HepG2 (cell line): Measurements from ENCODE around the gene ABCB6. TPM values are rescaled to one million over a fixed set of nuclear protein-coding genes. Genes with fewer than 3 reads are reported as not detected.
"Not testable (repeated sequence)": the region's sequence is repeated elsewhere in the genome, so short reads cannot be mapped to it uniquely, and the experiment has no call there.

Source experiments
- ATAC-seq: fragments of 200-7000 bp; cut with Tn5 transposase; 3 replicates; pipeline ENCODE4 v1.9.1; 2020; ENCODE audit warnings: mild to moderate bottlenecking, moderate library complexity
- BruUV-seq: library from RNA; stranded (reverse); fragments of 400-500 nt; replicated peaks from 2 replicates; lab custom pipeline; 2021; lab: Mats Ljungman, UMichigan
- CTCF ChIA-PET: fragments of 300-600 bp; formaldehyde crosslinking; extraction: SDS; loops from one replicate; lab custom pipeline; 2021; ENCODE audit warnings: low total read pairs, inconsistent platforms, low intra/inter-chr PET ratio; lab: Yijun Ruan, JAX
- POLR2A ChIA-PET: fragments of 350-600 bp; sonication (Branson Sonifier 250); formaldehyde crosslinking; loops from one replicate; lab custom pipeline; 2020; ENCODE audit warnings: antibody characterized with exemption, inconsistent platforms; lab: Yijun Ruan, JAX
- DNase-seq: peaks from one replicate; pipeline ENCODE4 v3.0.0-alpha.2; 2015; ENCODE audit warnings: low spot score
- FAIRE-seq: peaks from 3 replicates; lab custom pipeline; 2011; peaks lifted over from hg19 to GRCh38; lab: Jason Lieb, UNC
- H2AFZ ChIP-seq: one replicate; pipeline ENCODE4 v1.6.1; 2011; ENCODE audit warnings: low read length, inconsistent platforms
- H3K27ac ChIP-seq: fragments of 300-600 bp; 3 replicates; pipeline ENCODE4 v1.8.0; 2011; ENCODE audit warnings: mixed run types, mild to moderate bottlenecking, mixed read lengths, low read length, inconsistent platforms; ENCODE audit not compliant: insufficient read depth; ENCODE audit errors: extremely low read length
- H3K27me3 ChIP-seq, 2 experiments: fragments of 200-600 bp in 1 of 2; 2 replicates in 1 of 2; 3 replicates in 1 of 2; pipeline versions ENCODE4 v1.6.0 to v1.8.0; 2011; ENCODE audit warnings: low read length in 2 of 2, mild to moderate bottlenecking in 2 of 2, moderate library complexity in 2 of 2, inconsistent platforms in 1 of 2; ENCODE audit not compliant: insufficient read depth in 2 of 2, control insufficient read depth in 1 of 2
- H3K36me3 ChIP-seq, 2 experiments: fragments of 200-600 bp in 1 of 2; replicated peaks in 1 of 2; 2 replicates in 1 of 2; 3 replicates in 1 of 2; pipeline versions ENCODE4 v1.5.1 to v1.8.0; 2011; ENCODE audit warnings: low read length in 2 of 2, inconsistent platforms in 1 of 2; ENCODE audit not compliant: insufficient read depth in 2 of 2, control insufficient read depth in 1 of 2
- H3K4me1 ChIP-seq: 2 replicates; pipeline ENCODE4 v1.5.1; 2012; ENCODE audit warnings: low read length, inconsistent platforms; ENCODE audit not compliant: insufficient read depth
- H3K4me2 ChIP-seq: 2 replicates; pipeline ENCODE4 v1.6.0; 2011; ENCODE audit warnings: low read depth, low read length, inconsistent platforms
- H3K4me3 ChIP-seq, 3 experiments: fragments of 200-600 bp in 1 of 3; sonication (generic), shearing (Covaris generic) in 1 of 3; replicated peaks in 1 of 3; 2 replicates each; pipeline ENCODE4 v1.5.1; 2011 to 2016; ENCODE audit warnings: low read length in 3 of 3, inconsistent platforms in 2 of 3, low read depth in 2 of 3, mild to moderate bottlenecking in 2 of 3, control low read depth in 1 of 3, mixed read lengths in 1 of 3; ENCODE audit not compliant: insufficient read depth in 1 of 3
- H3K79me2 ChIP-seq: one replicate; pipeline ENCODE4 v1.6.1; 2011; ENCODE audit warnings: low read length, inconsistent platforms; ENCODE audit not compliant: insufficient read depth
- H3K9ac ChIP-seq: 2 replicates; pipeline ENCODE4 v1.6.0; 2011; ENCODE audit warnings: mild to moderate bottlenecking, low read depth, low read length, inconsistent platforms; ENCODE audit not compliant: insufficient read depth
- H3K9me3 ChIP-seq: 2 replicates; pipeline ENCODE4 v1.5.1; 2012; ENCODE audit warnings: mild to moderate bottlenecking, low read length
- H4K20me1 ChIP-seq: 2 replicates; pipeline ENCODE4 v1.6.0; 2011; ENCODE audit warnings: inconsistent platforms, mild to moderate bottlenecking, low read length, moderate library complexity; ENCODE audit not compliant: insufficient read depth
- FIP1L1 ChIP-seq: fragments of 200-400 bp; formaldehyde crosslinking; IDR thresholded peaks from 2 replicates; pipeline ENCODE4 v1.6.1; 2018; ENCODE audit warnings: low read depth, mild to moderate bottlenecking, low read length, moderate library complexity, borderline replicate concordance; ENCODE audit not compliant: insufficient read depth
- TCF12 ChIP-seq, 2 experiments: fragments of 450-650 bp in 1 of 2; sonication (generic) in 1 of 2; formaldehyde crosslinking in 1 of 2; IDR thresholded peaks; 2 replicates each; pipeline versions ENCODE4 v1.6.1 to v1.8.0; 2017 to 2022; ENCODE audit warnings: antibody characterized with exemption in 1 of 2, mild to moderate bottlenecking in 1 of 2, missing genetic modification reagents in 1 of 2, moderate library complexity in 1 of 2
- ZHX1 ChIP-seq: sonication (generic); formaldehyde crosslinking; IDR thresholded peaks from 2 replicates; pipeline ENCODE4 v1.8.1; 2022; ENCODE audit warnings: low read depth, mild to moderate bottlenecking, missing genetic modification reagents
- ZNF552 ChIP-seq: sonication (generic); formaldehyde crosslinking; IDR thresholded peaks from 2 replicates; pipeline ENCODE4 v1.9.0; 2022; ENCODE audit warnings: missing genetic modification reagents, mild to moderate bottlenecking, borderline replicate concordance
- WGBS: methylation state at CpG from one replicate; pipeline ENCODE4 v1.1.6; 2017; ENCODE audit warnings: low lambda C conversion rate; 5-methylcytosine and 5-hydroxymethylcytosine counted together
- in situ Hi-C: cut with HindIII; loops from 2 replicates; pipeline ENCODE4 v1.10.0; 2017; ENCODE audit warnings: low pct_unique_long_range_greater_than_20kb; ENCODE audit not compliant: extremely low pct_ligation_motif_present
- intact Hi-C: fragments of 100-400 bp; cut with micrococcal nuclease; formaldehyde crosslinking; loops from one replicate; pipeline ENCODE4 v1.10.0; 2022; ENCODE audit not compliant: unreplicated experiment
- polyA plus RNA-seq, 8 experiments: library from polyadenylated mRNA; depleted of rRNA in 3 of 8; stranded (reverse) in 7 of 8; unstranded in 1 of 8; fragments of >200 nt; fragmentation: Illumina TruSeq in 4 of 8; extraction: Trizol in 4 of 8; gene quantifications; 2 replicates each; pipeline versions ENCODE4 v1.2.1 to v1.2.3, GENCODE V29; 2011 to 2016; ENCODE audit warnings: low read depth in 4 of 8, missing spikeins in 1 of 8, mixed read lengths in 1 of 8; ENCODE audit not compliant: insufficient read depth in 1 of 8
- total RNA-seq, 5 experiments: library from RNA; depleted of rRNA; stranded (reverse); fragments of >200 nt; fragmentation: Illumina TruSeq; extraction: Trizol; gene quantifications; 2 replicates each; pipeline ENCODE4 v1.2.3, GENCODE V29; 2016; ENCODE audit warnings: low read depth in 1 of 5
- TF ChIP-seq, protein P1 (sequence below): sonication (generic); formaldehyde crosslinking; IDR thresholded peaks from 2 replicates; pipeline ENCODE4 v1.4.0; 2020; ENCODE audit warnings: missing genetic modification reagents
- TF ChIP-seq, protein P2 (sequence below), 2 experiments: sonication (generic) in 1 of 2; formaldehyde crosslinking in 1 of 2; IDR thresholded peaks; 2 replicates each; pipeline versions ENCODE4 v1.5.1 to v1.6.1; 2011 to 2020; ENCODE audit warnings: borderline replicate concordance in 1 of 2, low read depth in 1 of 2, low read length in 1 of 2, mild to moderate bottlenecking in 1 of 2, missing genetic modification reagents in 1 of 2, moderate library complexity in 1 of 2

ABCB6 gene
- total and polyA plus RNA-seq, 2 of the 13 experiments (the other 11 are each of a cell fraction or from before 2014, with no cell fraction given): 91.1 to 137 TPM

DNA sequence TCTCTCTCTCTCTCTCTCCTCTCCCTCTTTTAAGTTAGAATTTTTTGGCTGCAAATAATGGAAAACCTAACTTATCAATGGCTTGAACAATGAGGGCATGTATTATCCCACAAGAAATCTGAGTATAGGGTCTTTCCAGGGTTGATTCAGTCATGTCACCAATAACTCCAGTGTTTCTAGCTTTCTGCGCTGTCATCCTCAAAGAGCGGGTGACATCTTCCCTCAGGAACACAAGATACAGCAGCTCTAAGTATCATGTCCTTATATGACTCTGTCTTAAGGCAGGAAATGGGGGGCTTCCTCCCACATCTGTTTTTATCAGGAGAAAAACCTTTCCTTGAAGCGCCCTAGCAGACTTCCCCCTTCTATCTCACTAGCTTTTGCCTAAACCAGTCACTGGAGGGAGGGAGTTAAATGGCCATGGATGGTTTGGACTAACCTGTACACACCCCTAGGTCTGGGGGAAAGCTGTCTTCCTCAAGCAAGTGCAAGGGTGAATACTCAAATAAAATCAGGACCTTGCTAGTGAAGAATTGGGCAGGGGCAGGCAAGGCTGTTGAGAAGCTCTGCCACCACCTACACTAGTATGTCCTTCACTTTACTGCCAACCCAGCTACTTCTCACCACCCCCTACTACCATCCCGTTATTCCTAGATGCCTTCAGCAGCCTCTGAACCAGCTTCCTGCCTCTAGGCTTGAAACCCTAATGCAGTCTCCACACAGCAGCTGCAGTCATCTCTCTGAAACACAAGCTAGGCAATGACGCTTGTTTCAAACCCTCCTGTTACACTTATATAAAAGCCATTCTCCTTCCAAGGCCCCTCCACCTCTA, 42.5 kb upstream of the ABCB6 start (continued):
- no peak for TF ChIP-seq TCF12 (IDR thresholded peaks at IDR 0.05)
- no peak for TF ChIP-seq TCF12 (CRISPR knock-in tag; IDR thresholded peaks at IDR 0.05)
- TF ChIP-seq, protein P1, sequence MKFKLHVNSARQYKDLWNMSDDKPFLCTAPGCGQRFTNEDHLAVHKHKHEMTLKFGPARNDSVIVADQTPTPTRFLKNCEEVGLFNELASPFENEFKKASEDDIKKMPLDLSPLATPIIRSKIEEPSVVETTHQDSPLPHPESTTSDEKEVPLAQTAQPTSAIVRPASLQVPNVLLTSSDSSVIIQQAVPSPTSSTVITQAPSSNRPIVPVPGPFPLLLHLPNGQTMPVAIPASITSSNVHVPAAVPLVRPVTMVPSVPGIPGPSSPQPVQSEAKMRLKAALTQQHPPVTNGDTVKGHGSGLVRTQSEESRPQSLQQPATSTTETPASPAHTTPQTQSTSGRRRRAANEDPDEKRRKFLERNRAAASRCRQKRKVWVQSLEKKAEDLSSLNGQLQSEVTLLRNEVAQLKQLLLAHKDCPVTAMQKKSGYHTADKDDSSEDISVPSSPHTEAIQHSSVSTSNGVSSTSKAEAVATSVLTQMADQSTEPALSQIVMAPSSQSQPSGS: no peak
- no peak for TF ChIP-seq FIP1L1
- no peak for TF ChIP-seq ZHX1 (CRISPR knock-in tag)
- TF ChIP-seq, protein P2, sequence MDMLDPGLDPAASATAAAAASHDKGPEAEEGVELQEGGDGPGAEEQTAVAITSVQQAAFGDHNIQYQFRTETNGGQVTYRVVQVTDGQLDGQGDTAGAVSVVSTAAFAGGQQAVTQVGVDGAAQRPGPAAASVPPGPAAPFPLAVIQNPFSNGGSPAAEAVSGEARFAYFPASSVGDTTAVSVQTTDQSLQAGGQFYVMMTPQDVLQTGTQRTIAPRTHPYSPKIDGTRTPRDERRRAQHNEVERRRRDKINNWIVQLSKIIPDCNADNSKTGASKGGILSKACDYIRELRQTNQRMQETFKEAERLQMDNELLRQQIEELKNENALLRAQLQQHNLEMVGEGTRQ (IDR thresholded peaks at IDR 0.05; ENCODE audit: low read depth, low read length): no peak
- TF ChIP-seq, protein P2 (CRISPR knock-in tag; IDR thresholded peaks at IDR 0.05; ENCODE audit: borderline replicate concordance): no peak
- no peak for TF ChIP-seq ZNF552 (CRISPR knock-in tag)

DNA sequence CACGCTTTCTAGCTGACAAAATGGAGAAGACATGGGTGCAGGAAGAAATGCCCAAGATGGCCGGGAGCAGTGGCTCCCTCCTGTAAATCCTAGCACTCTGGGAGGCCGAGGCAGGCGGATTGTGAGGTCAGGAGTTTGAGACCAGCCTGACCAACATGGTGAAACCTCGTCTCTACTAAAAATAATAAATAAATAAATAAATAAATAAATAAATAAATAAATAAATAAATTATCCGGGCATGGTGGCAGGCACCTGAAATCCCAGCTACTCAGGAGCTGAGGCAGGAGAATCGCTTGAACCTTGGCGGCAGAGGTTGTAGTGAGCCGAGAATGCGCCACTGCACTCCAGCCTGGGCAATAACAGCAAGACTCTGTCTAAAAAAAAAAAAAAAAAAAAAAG, 40.2 kb upstream of the ABCB6 start:
- POLR2A ChIA-PET: interaction anchor here (0.7 to 1.7 kb wide), 3 partner anchors 10 to 208 kb away, joined by 3 to 16 read pairs (median 4); no protein-coding TSS in a partner anchor
- H3K9ac ChIP-seq, DNase-seq, in situ Hi-C loops, CTCF ChIA-PET, H3K27ac ChIP-seq, H3K36me3 ChIP-seq, ATAC-seq, H4K20me1 ChIP-seq, H3K9me3 ChIP-seq, H2AFZ ChIP-seq, intact Hi-C loops, H3K4me3 ChIP-seq, H3K79me2 ChIP-seq, H3K4me2 ChIP-seq, BruUV-seq, FAIRE-seq: not testable (repeated sequence)
- H3K4me1 ChIP-seq: peaks cover 19% of the 10 kb centered on the region
- 39% methylated on average over 10 of the region's 10 CpGs for WGBS
- peaks cover 2 to 43% of the 10 kb centered on the region in 2 experiments; a peak in 4 of 5 replicates for H3K27me3 ChIP-seq
